CD4-positive, alpha-beta memory T cell (primary cell): ENCODE measurements around the gene THAP12. TPM values are rescaled to one million over a fixed set of nuclear protein-coding genes. Genes with fewer than 3 reads are reported as not detected.
A peak's percentile ranks its signal among the peaks of the same experiment; 100 is the strongest.

Source experiments
- CTCF ChIA-PET: fragments of 350-600 bp; sonication (Branson Sonifier 250); formaldehyde crosslinking; loops from one replicate; lab custom pipeline; 2021; ENCODE audit warnings: inconsistent platforms; ENCODE audit not compliant: partially characterized antibody; lab: Charles Lee
- POLR2A ChIA-PET: fragments of 350-600 bp; sonication (Branson Sonifier 250); formaldehyde crosslinking; loops from one replicate; lab custom pipeline; 2021; ENCODE audit not compliant: partially characterized antibody; lab: Charles Lee
- DNase-seq, 5 donors: peaks; one replicate each; pipeline versions ENCODE4 v3.0.0 to v3.0.0-alpha.2; 2020 to 2022; ENCODE audit warnings: mixed read lengths in 1 of 5
- H3K27ac ChIP-seq: one replicate; pipeline ENCODE4 v1.7.0; 2013; ENCODE audit warnings: low read depth, low read length
- H3K27me3 ChIP-seq: 2 replicates; pipeline ENCODE4 v1.7.0; 2013; ENCODE audit warnings: mild to moderate bottlenecking, low read length, moderate library complexity; ENCODE audit not compliant: insufficient read depth
- H3K36me3 ChIP-seq: 2 replicates; pipeline ENCODE4 v1.7.0; 2013; ENCODE audit warnings: mild to moderate bottlenecking, low read length, moderate library complexity; ENCODE audit not compliant: insufficient read depth
- H3K4me1 ChIP-seq: 2 replicates; pipeline ENCODE4 v1.7.0; 2013; ENCODE audit warnings: mild to moderate bottlenecking, low read length, moderate library complexity; ENCODE audit not compliant: insufficient read depth
- H3K4me3 ChIP-seq, 2 donors: one replicate each; pipeline ENCODE4 v1.7.0; 2013; ENCODE audit warnings: low read length in 2 of 2, mild to moderate bottlenecking in 1 of 2
- H3K9me3 ChIP-seq, 2 donors: one replicate each; pipeline ENCODE4 v1.7.0; 2013; ENCODE audit warnings: low read length in 2 of 2, control low read depth in 1 of 2; ENCODE audit not compliant: control insufficient read depth in 1 of 2
- H3K27ac Mint-ChIP-seq, 7 donors: one replicate each; pipeline ENCODE4 v1.8.0; 2020 to 2021; ENCODE audit warnings: mixed read lengths in 7 of 7, mild to moderate bottlenecking in 6 of 7, inconsistent platforms in 3 of 7, moderate library complexity in 3 of 7
- H3K27me3 Mint-ChIP-seq, 2 donors: one replicate each; pipeline ENCODE4 v1.8.0; 2020 to 2021; ENCODE audit warnings: mixed read lengths in 2 of 2
- H3K36me3 Mint-ChIP-seq, 2 donors: one replicate each; pipeline ENCODE4 v1.8.0; 2020 to 2021; ENCODE audit warnings: mixed read lengths in 2 of 2, inconsistent platforms in 1 of 2, mild to moderate bottlenecking in 1 of 2
- H3K4me1 Mint-ChIP-seq, 4 donors: one replicate each; pipeline ENCODE4 v1.8.0; 2020 to 2021; ENCODE audit warnings: mixed read lengths in 4 of 4, mild to moderate bottlenecking in 1 of 4
- H3K4me3 Mint-ChIP-seq, 8 donors: one replicate each; pipeline ENCODE4 v1.8.0; 2020 to 2021; ENCODE audit warnings: mixed read lengths in 8 of 8, mild to moderate bottlenecking in 7 of 8, moderate library complexity in 6 of 8, inconsistent platforms in 3 of 8
- H3K9me3 Mint-ChIP-seq, 8 donors: one replicate each; pipeline ENCODE4 v1.8.0; 2020 to 2021; ENCODE audit warnings: mixed read lengths in 8 of 8, mild to moderate bottlenecking in 5 of 8, inconsistent platforms in 3 of 8, moderate library complexity in 1 of 8
- intact Hi-C: fragments of 100-400 bp; cut with micrococcal nuclease; formaldehyde crosslinking; loops from one replicate; pipeline ENCODE4 v1.15.1; 2023
- polyA plus RNA-seq, 2 donors: library from polyadenylated mRNA; unstranded; fragments of 300-500 nt; fragmentation: Illumina TruSeq; gene quantifications; one replicate each; pipeline ENCODE4 v1.2.3, GENCODE V29; 2021
- total RNA-seq, 2 experiments: library from RNA; stranded (reverse); gene quantifications; one replicate each; pipeline ENCODE4 v1.2.3, GENCODE V29; 2021

THAP12 gene
- total and polyA plus RNA-seq, 4 experiments from 2014 or later = 53.7 to 76.2 (median 62.8) TPM

GRCh38 chr11:76337469-76337868, 43.5 kb downstream of the THAP12 start:
- Histone ChIP-seq H3K27me3 (no peaks in the 10 kb centered on the region), H3K4me1 (peaks cover 23% of the 10 kb centered on the region), H3K36me3 (no peaks in the 10 kb centered on the region), H3K4me3 (no peak overlapping the region), H3K9me3 (peaks cover 0 to 7% of the 10 kb centered on the region in 2 donors), H3K27ac (no peak overlapping the region)
- Mint-ChIP-seq H3K27ac (peak overlapping the region in 5 of 7 donors; percentile 12 to 83 (median 78)), H3K9me3 (peaks cover 0 to 26% (median 19%) of the 10 kb centered on the region in 8 donors), H3K27me3 (peaks cover 0 to 2% of the 10 kb centered on the region in 2 donors), H3K4me1 (peaks cover 18 to 45% (median 28%) of the 10 kb centered on the region in 4 donors), H3K36me3 (peaks cover 0 to 5% of the 10 kb centered on the region in 2 donors), H3K4me3 (no peak overlapping the region)
- CTCF ChIA-PET = interaction anchor here (1.2 kb wide), 1 partner anchor 9 kb away, joined by 3 read pairs; no protein-coding TSS in a partner anchor
- DNase-seq = peak in 1 of 5 donors; percentile 12
- intact Hi-C loops = no loop called here
- POLR2A ChIA-PET = no interaction called here

- Histone ChIP-seq H3K27ac (no peak overlapping the region), H3K4me1 (peaks cover 23% of the 10 kb centered on the region), H3K9me3 (peaks cover 0 to 7% of the 10 kb centered on the region in 2 donors), H3K4me3 (no peak overlapping the region), H3K36me3 (no peaks in the 10 kb centered on the region), H3K27me3 (no peaks in the 10 kb centered on the region)
- Mint-ChIP-seq H3K27ac (no peak overlapping the region), H3K4me3 (peak overlapping the region in 1 of 8 donors; percentile 19), H3K9me3 (peaks cover 0 to 26% (median 19%) of the 10 kb centered on the region in 8 donors), H3K4me1 (peaks cover 18 to 45% (median 28%) of the 10 kb centered on the region in 4 donors), H3K36me3 (peaks cover 0 to 5% of the 10 kb centered on the region in 2 donors), H3K27me3 (peaks cover 0 to 2% of the 10 kb centered on the region in 2 donors)
- no peak for DNase-seq
- ChIA-PET CTCF (interaction anchor here (0.8 to 1.2 kb wide), 2 partner anchors 10 to 14 kb away, joined by 3 read pairs; no protein-coding TSS in a partner anchor), POLR2A (no interaction called here)
- intact Hi-C loops = no loop called here
Observed at GRCh38 chr11:76336597-76336996, 44.3 kb downstream of the THAP12 start.

GRCh38 chr11:76335842-76336241, 45.1 kb downstream of the THAP12 start:
- Mint-ChIP-seq H3K9me3 (peaks cover 0 to 26% (median 19%) of the 10 kb centered on the region in 8 donors), H3K27ac (no peak overlapping the region), H3K27me3 (peaks cover 0 to 2% of the 10 kb centered on the region in 2 donors), H3K4me1 (peaks cover 15 to 37% (median 28%) of the 10 kb centered on the region in 4 donors), H3K4me3 (peak overlapping the region in 1 of 8 donors; percentile 5), H3K36me3 (peaks cover 0 to 5% of the 10 kb centered on the region in 2 donors)
- Histone ChIP-seq H3K4me1 (peaks cover 23% of the 10 kb centered on the region), H3K9me3 (peaks cover 0 to 7% of the 10 kb centered on the region in 2 donors), H3K27me3 (no peaks in the 10 kb centered on the region), H3K4me3 (no peak overlapping the region), H3K36me3 (no peaks in the 10 kb centered on the region), H3K27ac (no peak overlapping the region)
- POLR2A ChIA-PET = no interaction called here
- intact Hi-C loops = no loop called here
- CTCF ChIA-PET = interaction anchor here (0.8 kb wide), 1 partner anchor 14 kb away, joined by 3 read pairs; no protein-coding TSS in a partner anchor
- no peak for DNase-seq

GRCh38 chr11:76334826-76335389, 46.0 kb downstream of the THAP12 start:
- peaks cover 0 to 7% of the 10 kb centered on the region in 2 donors for H3K9me3 ChIP-seq
- H3K4me1 Mint-ChIP-seq = peaks cover 15 to 31% (median 27%) of the 10 kb centered on the region in 4 donors
- ChIA-PET POLR2A (no interaction called here), CTCF (no interaction called here)
- peaks cover 23% of the 10 kb centered on the region for H3K4me1 ChIP-seq
- H3K4me3 ChIP-seq = no peak overlapping the region
- no peak overlapping the region for H3K27ac Mint-ChIP-seq
- H3K9me3 Mint-ChIP-seq = peaks cover 0 to 26% (median 19%) of the 10 kb centered on the region in 8 donors
- no peak overlapping the region for H3K4me3 Mint-ChIP-seq
- no peak overlapping the region for H3K27ac ChIP-seq
- intact Hi-C loops = no loop called here
- H3K27me3 Mint-ChIP-seq = peaks cover 0 to 2% of the 10 kb centered on the region in 2 donors
- H3K36me3 Mint-ChIP-seq = peaks cover 0 to 5% of the 10 kb centered on the region in 2 donors
- H3K27me3 ChIP-seq = no peaks in the 10 kb centered on the region
- no peaks in the 10 kb centered on the region for H3K36me3 ChIP-seq
- DNase-seq = no peak

- Mint-ChIP-seq H3K36me3 (no peaks in the 10 kb centered on the region), H3K27me3 (peaks cover 0 to 2% of the 10 kb centered on the region in 2 donors), H3K27ac (no peak overlapping the region), H3K4me3 (no peak overlapping the region), H3K9me3 (peaks cover 0 to 20% (median 11%) of the 10 kb centered on the region in 8 donors), H3K4me1 (no peaks in the 10 kb centered on the region)
- no peaks in the 10 kb centered on the region for H3K4me1 ChIP-seq
- peaks cover 0 to 7% of the 10 kb centered on the region in 2 donors for H3K9me3 ChIP-seq
- intact Hi-C loops = no loop called here
- no peaks in the 10 kb centered on the region for H3K36me3 ChIP-seq
- H3K27ac ChIP-seq = no peak overlapping the region
- no peaks in the 10 kb centered on the region for H3K27me3 ChIP-seq
- H3K4me3 ChIP-seq = no peak overlapping the region
- ChIA-PET CTCF (interaction anchor here (0.7 kb wide), 1 partner anchor 634 kb away, joined by 3 read pairs; no protein-coding TSS in a partner anchor), POLR2A (no interaction called here)
- DNase-seq = no peak
Observed at GRCh38 chr11:76330651-76331050, 50.3 kb downstream of the THAP12 start.

- Histone ChIP-seq H3K9me3 (peaks cover 0 to 7% of the 10 kb centered on the region in 2 donors), H3K4me1 (no peaks in the 10 kb centered on the region), H3K4me3 (no peak overlapping the region), H3K27ac (no peak overlapping the region), H3K27me3 (no peaks in the 10 kb centered on the region), H3K36me3 (no peaks in the 10 kb centered on the region)
- H3K9me3 Mint-ChIP-seq = peaks cover 0 to 13% (median 7%) of the 10 kb centered on the region in 8 donors
- H3K36me3 Mint-ChIP-seq = no peaks in the 10 kb centered on the region
- ChIA-PET CTCF (no interaction called here), POLR2A (no interaction called here)
- intact Hi-C loops = no loop called here
- no peak overlapping the region for H3K27ac Mint-ChIP-seq
- H3K4me3 Mint-ChIP-seq = no peak overlapping the region
- H3K27me3 Mint-ChIP-seq = peaks cover 3 to 4% of the 10 kb centered on the region in 2 donors
- no peak for DNase-seq
- no peaks in the 10 kb centered on the region for H3K4me1 Mint-ChIP-seq
Observed at GRCh38 chr11:76329983-76330382, 50.9 kb downstream of the THAP12 start.

GRCh38 chr11:76329084-76329648, 51.8 kb downstream of the THAP12 start:
- intact Hi-C loops = no loop called here
- H3K9me3 ChIP-seq = peaks cover 0 to 3% of the 10 kb centered on the region in 2 donors
- CTCF ChIA-PET = no interaction called here
- no peaks in the 10 kb centered on the region for H3K36me3 Mint-ChIP-seq
- no peaks in the 10 kb centered on the region for H3K4me1 ChIP-seq
- no peaks in the 10 kb centered on the region for H3K4me1 Mint-ChIP-seq
- H3K27me3 Mint-ChIP-seq = peaks cover 3 to 6% of the 10 kb centered on the region in 2 donors
- POLR2A ChIA-PET = no interaction called here
- no peaks in the 10 kb centered on the region for H3K36me3 ChIP-seq
- no peak overlapping the region for H3K27ac Mint-ChIP-seq
- DNase-seq = no peak
- H3K4me3 ChIP-seq = no peak overlapping the region
- H3K27me3 ChIP-seq = no peaks in the 10 kb centered on the region
- no peak overlapping the region for H3K4me3 Mint-ChIP-seq
- H3K27ac ChIP-seq = no peak overlapping the region
- peaks cover 0 to 7% (median 2%) of the 10 kb centered on the region in 8 donors for H3K9me3 Mint-ChIP-seq
